ENCODE measurements around the gene TTC4.

TTC4 gene

DNA sequence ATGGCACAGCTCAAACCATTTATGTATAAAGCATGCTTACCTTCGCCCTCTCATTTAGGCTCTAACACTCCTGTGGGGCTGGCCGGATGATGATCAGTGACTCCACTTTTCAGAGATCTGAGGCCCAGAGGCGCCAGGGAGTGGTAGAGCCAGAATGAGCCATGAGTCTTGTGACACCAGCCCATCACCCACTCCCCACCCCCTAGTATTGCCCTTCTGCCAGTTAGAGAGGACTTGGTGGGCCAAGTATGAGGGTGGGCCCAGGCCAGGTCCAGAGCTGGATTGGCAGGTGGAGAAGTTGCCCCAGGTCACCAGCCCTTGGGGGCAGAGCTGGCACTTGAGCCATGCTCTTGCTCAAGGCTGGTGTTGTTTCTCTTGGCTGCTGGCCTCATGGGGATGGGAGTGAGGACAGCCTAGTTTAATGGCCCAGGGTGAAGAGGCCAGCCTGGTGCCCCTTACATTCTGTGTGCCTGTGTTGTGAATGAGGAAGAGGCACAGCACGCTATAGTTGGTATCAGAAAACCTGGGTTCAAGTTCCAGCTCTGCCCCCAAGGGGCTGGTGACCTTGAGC is 30.2 kb upstream of the TTC4 start:
- TF ChIP-seq CSDC2 (CRISPR knock-in tag; IDR thresholded peaks at IDR 0.05): no peak
- no peak for TF ChIP-seq ZC3H10 (CRISPR knock-in tag; IDR thresholded peaks at IDR 0.05)
- TF ChIP-seq TOX (CRISPR knock-in tag; IDR thresholded peaks at IDR 0.05; ENCODE audit: borderline replicate concordance): no peak
- TF ChIP-seq ISL1 (CRISPR knock-in tag; IDR thresholded peaks at IDR 0.05): no peak
- TF ChIP-seq BACH2 (CRISPR knock-in tag; IDR thresholded peaks at IDR 0.05; ENCODE audit: borderline replicate concordance): no peak
- TF ChIP-seq TCF4 (CRISPR knock-in tag; IDR thresholded peaks at IDR 0.05; ENCODE audit: borderline replicate concordance): no peak
- no peak for TF ChIP-seq OSR1 (CRISPR knock-in tag; IDR thresholded peaks at IDR 0.05)
- TF ChIP-seq, protein P1, sequence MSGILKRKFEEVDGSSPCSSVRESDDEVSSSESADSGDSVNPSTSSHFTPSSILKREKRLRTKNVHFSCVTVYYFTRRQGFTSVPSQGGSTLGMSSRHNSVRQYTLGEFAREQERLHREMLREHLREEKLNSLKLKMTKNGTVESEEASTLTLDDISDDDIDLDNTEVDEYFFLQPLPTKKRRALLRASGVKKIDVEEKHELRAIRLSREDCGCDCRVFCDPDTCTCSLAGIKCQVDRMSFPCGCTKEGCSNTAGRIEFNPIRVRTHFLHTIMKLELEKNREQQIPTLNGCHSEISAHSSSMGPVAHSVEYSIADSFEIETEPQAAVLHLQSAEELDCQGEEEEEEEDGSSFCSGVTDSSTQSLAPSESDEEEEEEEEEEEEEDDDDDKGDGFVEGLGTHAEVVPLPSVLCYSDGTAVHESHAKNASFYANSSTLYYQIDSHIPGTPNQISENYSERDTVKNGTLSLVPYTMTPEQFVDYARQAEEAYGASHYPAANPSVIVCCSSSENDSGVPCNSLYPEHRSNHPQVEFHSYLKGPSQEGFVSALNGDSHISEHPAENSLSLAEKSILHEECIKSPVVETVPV (CRISPR knock-in tag; IDR thresholded peaks at IDR 0.05): no peak
- no peak for TF ChIP-seq TSHZ2 (CRISPR knock-in tag; IDR thresholded peaks at IDR 0.05)
- ATAC-seq: no peak

DNA sequence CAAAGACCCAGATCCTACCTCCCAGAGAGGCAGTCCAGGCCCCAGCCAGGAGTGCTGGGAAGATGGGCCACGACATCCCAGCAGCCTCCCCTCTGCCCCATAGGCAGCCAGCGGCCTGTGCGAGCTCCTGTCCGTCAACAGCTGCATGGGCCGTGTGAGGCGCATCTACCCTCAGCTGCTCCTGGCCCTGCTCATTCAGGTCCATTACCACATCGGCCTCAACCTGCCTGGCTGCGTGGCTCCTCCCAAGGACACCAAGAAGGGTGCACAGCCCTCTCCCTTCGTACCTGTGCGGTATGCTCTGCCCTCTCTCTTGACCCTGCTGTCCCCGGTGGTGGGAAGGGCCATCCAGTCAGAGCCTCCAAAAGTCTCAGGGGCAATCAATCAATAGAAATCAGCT is 29.5 kb upstream of the TTC4 start:
- no peak for ATAC-seq
- TF ChIP-seq ARNTL (CRISPR knock-in tag; IDR thresholded peaks at IDR 0.05; ENCODE audit: borderline replicate concordance, low read depth) (no peak), ZNF70 (CRISPR knock-in tag; IDR thresholded peaks at IDR 0.05) (no peak), BACH2 (CRISPR knock-in tag; IDR thresholded peaks at IDR 0.05; ENCODE audit: borderline replicate concordance) (no peak), ZC3H10 (CRISPR knock-in tag; IDR thresholded peaks at IDR 0.05) (no peak), TCF4 (CRISPR knock-in tag; IDR thresholded peaks at IDR 0.05; ENCODE audit: borderline replicate concordance) (no peak), CSDC2 (CRISPR knock-in tag; IDR thresholded peaks at IDR 0.05) (no peak), ISL1 (CRISPR knock-in tag; IDR thresholded peaks at IDR 0.05) (no peak), OSR1 (CRISPR knock-in tag; IDR thresholded peaks at IDR 0.05) (no peak), TOX (CRISPR knock-in tag; IDR thresholded peaks at IDR 0.05; ENCODE audit: borderline replicate concordance) (no peak), ZNF8 (CRISPR knock-in tag; IDR thresholded peaks at IDR 0.05) (no peak), ZFP3 (CRISPR knock-in tag; IDR thresholded peaks at IDR 0.05) (no peak), ZFP30 (CRISPR knock-in tag; IDR thresholded peaks at IDR 0.05) (no peak), TSHZ2 (CRISPR knock-in tag; IDR thresholded peaks at IDR 0.05) (no peak), SNAI2 (CRISPR knock-in tag; IDR thresholded peaks at IDR 0.05) (no peak), ZNF565 (CRISPR knock-in tag; conservative IDR thresholded peaks at IDR 0.05; ENCODE audit: low read depth) (no peak)
- TF ChIP-seq, protein P2, sequence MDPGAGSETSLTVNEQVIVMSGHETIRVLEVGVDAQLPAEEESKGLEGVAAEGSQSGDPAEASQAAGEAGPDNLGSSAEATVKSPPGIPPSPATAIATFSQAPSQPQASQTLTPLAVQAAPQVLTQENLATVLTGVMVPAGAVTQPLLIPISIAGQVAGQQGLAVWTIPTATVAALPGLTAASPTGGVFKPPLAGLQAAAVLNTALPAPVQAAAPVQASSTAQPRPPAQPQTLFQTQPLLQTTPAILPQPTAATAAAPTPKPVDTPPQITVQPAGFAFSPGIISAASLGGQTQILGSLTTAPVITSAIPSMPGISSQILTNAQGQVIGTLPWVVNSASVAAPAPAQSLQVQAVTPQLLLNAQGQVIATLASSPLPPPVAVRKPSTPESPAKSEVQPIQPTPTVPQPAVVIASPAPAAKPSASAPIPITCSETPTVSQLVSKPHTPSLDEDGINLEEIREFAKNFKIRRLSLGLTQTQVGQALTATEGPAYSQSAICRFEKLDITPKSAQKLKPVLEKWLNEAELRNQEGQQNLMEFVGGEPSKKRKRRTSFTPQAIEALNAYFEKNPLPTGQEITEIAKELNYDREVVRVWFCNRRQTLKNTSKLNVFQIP (CRISPR knock-in tag; IDR thresholded peaks at IDR 0.05; ENCODE audit: borderline replicate concordance, low read depth): no peak
- TF ChIP-seq, protein P3, sequence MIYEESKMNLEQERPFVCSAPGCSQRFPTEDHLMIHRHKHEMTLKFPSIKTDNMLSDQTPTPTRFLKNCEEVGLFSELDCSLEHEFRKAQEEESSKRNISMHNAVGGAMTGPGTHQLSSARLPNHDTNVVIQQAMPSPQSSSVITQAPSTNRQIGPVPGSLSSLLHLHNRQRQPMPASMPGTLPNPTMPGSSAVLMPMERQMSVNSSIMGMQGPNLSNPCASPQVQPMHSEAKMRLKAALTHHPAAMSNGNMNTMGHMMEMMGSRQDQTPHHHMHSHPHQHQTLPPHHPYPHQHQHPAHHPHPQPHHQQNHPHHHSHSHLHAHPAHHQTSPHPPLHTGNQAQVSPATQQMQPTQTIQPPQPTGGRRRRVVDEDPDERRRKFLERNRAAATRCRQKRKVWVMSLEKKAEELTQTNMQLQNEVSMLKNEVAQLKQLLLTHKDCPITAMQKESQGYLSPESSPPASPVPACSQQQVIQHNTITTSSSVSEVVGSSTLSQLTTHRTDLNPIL (CRISPR knock-in tag; IDR thresholded peaks at IDR 0.05; ENCODE audit: low read depth): no peak
- TF ChIP-seq, protein P1 (CRISPR knock-in tag; IDR thresholded peaks at IDR 0.05): no peak

Data from SK-N-SH treated with all-trans-retinoic acid at 6 μM for 48 hours (cell line).